ENCODE results near the gene PCDH9.

DNA sequence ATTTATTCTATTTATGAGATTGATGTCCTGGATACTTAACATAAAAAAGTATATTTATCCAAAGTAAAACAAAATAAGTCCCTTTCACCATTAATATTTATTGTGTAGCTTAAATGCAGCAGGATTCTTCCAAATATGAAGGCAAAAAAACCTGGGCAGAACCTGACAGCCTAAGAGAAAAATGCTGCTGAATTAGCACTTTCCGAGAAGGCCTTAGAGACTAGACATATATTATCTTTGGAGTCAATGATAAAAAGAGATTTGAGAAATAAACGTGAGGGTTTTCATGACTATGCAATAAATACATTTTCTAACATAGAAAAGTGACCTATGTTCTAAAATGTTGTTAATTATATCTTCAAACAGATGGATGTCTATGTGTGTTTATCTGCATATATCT, 566.9 kb downstream of the PCDH9 start:
- TF ChIP-seq, protein P1, sequence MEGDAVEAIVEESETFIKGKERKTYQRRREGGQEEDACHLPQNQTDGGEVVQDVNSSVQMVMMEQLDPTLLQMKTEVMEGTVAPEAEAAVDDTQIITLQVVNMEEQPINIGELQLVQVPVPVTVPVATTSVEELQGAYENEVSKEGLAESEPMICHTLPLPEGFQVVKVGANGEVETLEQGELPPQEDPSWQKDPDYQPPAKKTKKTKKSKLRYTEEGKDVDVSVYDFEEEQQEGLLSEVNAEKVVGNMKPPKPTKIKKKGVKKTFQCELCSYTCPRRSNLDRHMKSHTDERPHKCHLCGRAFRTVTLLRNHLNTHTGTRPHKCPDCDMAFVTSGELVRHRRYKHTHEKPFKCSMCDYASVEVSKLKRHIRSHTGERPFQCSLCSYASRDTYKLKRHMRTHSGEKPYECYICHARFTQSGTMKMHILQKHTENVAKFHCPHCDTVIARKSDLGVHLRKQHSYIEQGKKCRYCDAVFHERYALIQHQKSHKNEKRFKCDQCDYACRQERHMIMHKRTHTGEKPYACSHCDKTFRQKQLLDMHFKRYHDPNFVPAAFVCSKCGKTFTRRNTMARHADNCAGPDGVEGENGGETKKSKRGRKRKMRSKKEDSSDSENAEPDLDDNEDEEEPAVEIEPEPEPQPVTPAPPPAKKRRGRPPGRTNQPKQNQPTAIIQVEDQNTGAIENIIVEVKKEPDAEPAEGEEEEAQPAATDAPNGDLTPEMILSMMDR (conservative IDR thresholded peaks at IDR 0.05 in 1 of 2, IDR thresholded peaks at IDR 0.05 in 1 of 2; ENCODE audit: extremely low read depth in 1 of 2, insufficient read depth in 1 of 2, low read depth in 1 of 2, low read length in 2 of 2) = no peak
- TF ChIP-seq EZH2 (IDR thresholded peaks at IDR 0.05; ENCODE audit: borderline replicate concordance, low read length) = no peak

Measured in mammary epithelial cell (primary cell).